H1 (cell line): Measurements from ENCODE around the gene PPP1R1A. TPM values are rescaled to one million over a fixed set of nuclear protein-coding genes. Genes with fewer than 3 reads are reported as not detected.

Source experiments
- ATF2 ChIP-seq: IDR thresholded peaks from 2 replicates; pipeline ENCODE4 v1.6.1; 2012; ENCODE audit warnings: low read length, inconsistent platforms
- CBX5 ChIP-seq: fragments of 300-800, 300-1000 bp; sonication (generic); IDR thresholded peaks from 2 replicates; pipeline ENCODE4 v1.7.1; 2016; ENCODE audit warnings: antibody characterized with exemption, low read length, low read depth
- CBX8 ChIP-seq: fragments of 300-800, 300-1000 bp; sonication (generic); IDR thresholded peaks from 2 replicates; pipeline ENCODE4 v1.7.1; 2016; ENCODE audit warnings: low read depth, low read length, borderline replicate concordance
- CREB1 ChIP-seq: IDR thresholded peaks from 2 replicates; pipeline ENCODE4 v1.6.1; 2012; ENCODE audit warnings: inconsistent platforms
- CTCF ChIP-seq, 3 experiments: IDR thresholded peaks; 1 replicate in 2 of 3; 2 replicates in 1 of 3; pipeline versions ENCODE4 v1.5.1 to v1.6.1; 2011; ENCODE audit warnings: low read length in 3 of 3, mild to moderate bottlenecking in 3 of 3, inconsistent platforms in 2 of 3, low read depth in 1 of 3, moderate library complexity in 1 of 3; ENCODE audit not compliant: insufficient read depth in 1 of 3; ENCODE audit errors: control extremely low read depth in 1 of 3
- EGR1 ChIP-seq: IDR thresholded peaks from 2 replicates; pipeline ENCODE4 v1.6.1; 2011; ENCODE audit warnings: low read depth, low read length, borderline replicate concordance
- GABPA ChIP-seq: IDR thresholded peaks from 2 replicates; pipeline ENCODE4 v1.6.1; 2011; ENCODE audit warnings: mild to moderate bottlenecking, low read length, moderate library complexity, borderline replicate concordance; ENCODE audit not compliant: insufficient read depth
- polyA plus RNA-seq, 7 experiments: library from polyadenylated mRNA; depleted of rRNA in 3 of 7; stranded (reverse) in 5 of 7; unstranded in 2 of 7; fragments of >200 nt in 5 of 7; fragments of 200-250 nt in 2 of 7; gene quantifications; 1 replicate in 5 of 7; 2 replicates in 1 of 7; 4 replicates in 1 of 7; pipeline versions ENCODE4 v1.2.1 to v1.2.3, GENCODE V29; 2011 to 2013; ENCODE audit warnings: missing spikeins in 2 of 7, mixed read lengths in 2 of 7
- total RNA-seq: library from RNA; stranded (reverse); fragmentation: NEBNext Ultra II Directional; extraction: Animal tissue kit (Norgen Biotek cat#: 25700); gene quantifications from 2 replicates; pipeline ENCODE4 v1.2.1, GENCODE V29; 2021

PPP1R1A gene
- total and polyA plus RNA-seq, 2 of the 8 experiments (the other 6 are each of a cell fraction or from before 2014, with no cell fraction given): 5.8 to 13.1 TPM

- TF ChIP-seq ATF2 (no peak), EGR1 (no peak), CBX5 (no peak), CTCF (IDR thresholded peaks at IDR 0.05; ENCODE audit: control extremely low read depth in 1 of 3, insufficient read depth in 1 of 3, low read depth in 1 of 3, low read length in 3 of 3) (no peak), GABPA (no peak), CBX8 (no peak), CREB1 (no peak)
- TF ChIP-seq, all 59 proteins: peak for 0
Observed at GRCh38 chr12:54581412-54581811, 7.0 kb downstream of the PPP1R1A start (continued).
